22Rv1 (cell line): ENCODE results near the gene ABI1.

ENCODE experiments used
- H3K27ac ChIP-seq: fragments of 450-650 bp; 2 replicates; pipeline ENCODE4 v1.5.1; 2017
- CTCF ChIP-seq: fragments of 450-650 bp; IDR thresholded peaks from 2 replicates; pipeline ENCODE4 v1.5.1; 2017; ENCODE audit warnings: mild to moderate bottlenecking
- ZFX ChIP-seq: fragments of 450-650 bp; IDR thresholded peaks from 2 replicates; pipeline ENCODE4 v1.6.1; 2017; ENCODE audit warnings: antibody characterized with exemption, borderline replicate concordance

Gene ABI1

GRCh38 chr10:26729395-26729794, 131.4 kb downstream of the ABI1 start:
- TF ChIP-seq ZFX (no peak), CTCF (no peak)
- H3K27ac ChIP-seq = no peak overlapping the region

- TF ChIP-seq CTCF = 0 out of 2 replicates have a peak, but pooled peaks have one; percentile 5
- no peak for TF ChIP-seq ZFX
- no peak overlapping the region for H3K27ac ChIP-seq
Measured at GRCh38 chr10:26728957-26729356, 131.8 kb downstream of the ABI1 start.

- H3K27ac ChIP-seq = no peak overlapping the region
- TF ChIP-seq ZFX (no peak), CTCF (no peak)
Measured at GRCh38 chr10:26727005-26727404, 133.8 kb downstream of the ABI1 start.

- H3K27ac ChIP-seq = no peak overlapping the region
- TF ChIP-seq ZFX (no peak), CTCF (peak; percentile 91)
Measured at GRCh38 chr10:26725837-26726727, 134.7 kb downstream of the ABI1 start.

- no peak overlapping the region for H3K27ac ChIP-seq
- TF ChIP-seq CTCF (no peak), ZFX (no peak)
Measured at GRCh38 chr10:26723016-26723415, 137.7 kb downstream of the ABI1 start.

- TF ChIP-seq ZFX = no peak
- TF ChIP-seq CTCF = no peak
- no peak overlapping the region for H3K27ac ChIP-seq
Measured at GRCh38 chr10:26721561-26721960, 139.2 kb downstream of the ABI1 start.

- TF ChIP-seq CTCF (no peak), ZFX (no peak)
- H3K27ac ChIP-seq = no peak overlapping the region
Measured at GRCh38 chr10:26717476-26717875, 143.3 kb downstream of the ABI1 start.
